ENCODE results near the gene UGT1A5.

DNA sequence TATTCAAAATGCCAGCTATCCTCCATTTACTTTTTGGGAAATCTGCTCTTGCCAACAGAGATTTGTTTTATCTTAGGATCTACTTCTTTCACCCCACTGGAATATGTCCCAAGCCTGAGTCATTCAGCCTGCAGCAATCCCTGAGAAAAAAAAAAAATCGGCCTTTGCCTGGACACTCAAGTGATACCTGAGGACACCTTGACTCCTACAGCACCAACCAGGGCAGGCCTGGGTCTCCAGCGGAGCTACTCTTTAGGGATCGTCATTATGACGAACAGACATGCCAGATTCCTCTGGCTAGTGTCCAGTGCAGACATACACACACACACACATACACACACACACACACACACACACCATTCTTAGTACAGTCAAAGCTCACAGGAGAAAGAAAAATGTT lies 22.3 kb upstream of the UGT1A5 start:
- TF ChIP-seq, protein P1, sequence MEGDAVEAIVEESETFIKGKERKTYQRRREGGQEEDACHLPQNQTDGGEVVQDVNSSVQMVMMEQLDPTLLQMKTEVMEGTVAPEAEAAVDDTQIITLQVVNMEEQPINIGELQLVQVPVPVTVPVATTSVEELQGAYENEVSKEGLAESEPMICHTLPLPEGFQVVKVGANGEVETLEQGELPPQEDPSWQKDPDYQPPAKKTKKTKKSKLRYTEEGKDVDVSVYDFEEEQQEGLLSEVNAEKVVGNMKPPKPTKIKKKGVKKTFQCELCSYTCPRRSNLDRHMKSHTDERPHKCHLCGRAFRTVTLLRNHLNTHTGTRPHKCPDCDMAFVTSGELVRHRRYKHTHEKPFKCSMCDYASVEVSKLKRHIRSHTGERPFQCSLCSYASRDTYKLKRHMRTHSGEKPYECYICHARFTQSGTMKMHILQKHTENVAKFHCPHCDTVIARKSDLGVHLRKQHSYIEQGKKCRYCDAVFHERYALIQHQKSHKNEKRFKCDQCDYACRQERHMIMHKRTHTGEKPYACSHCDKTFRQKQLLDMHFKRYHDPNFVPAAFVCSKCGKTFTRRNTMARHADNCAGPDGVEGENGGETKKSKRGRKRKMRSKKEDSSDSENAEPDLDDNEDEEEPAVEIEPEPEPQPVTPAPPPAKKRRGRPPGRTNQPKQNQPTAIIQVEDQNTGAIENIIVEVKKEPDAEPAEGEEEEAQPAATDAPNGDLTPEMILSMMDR (IDR thresholded peaks at IDR 0.05 in 2 of 3, conservative IDR thresholded peaks at IDR 0.05 in 1 of 3; ENCODE audit: borderline replicate concordance in 1 of 3, insufficient read depth in 1 of 3, low read depth in 2 of 3, low read length in 2 of 3), result no peak
- TF ChIP-seq RAD21 (IDR thresholded peaks at IDR 0.05; ENCODE audit: low read depth) (no peak), EZH2 (IDR thresholded peaks at IDR 0.05) (no peak), CEBPB (IDR thresholded peaks at IDR 0.05; ENCODE audit: low read depth) (no peak), JUND (IDR thresholded peaks at IDR 0.05) (no peak), POLR2A (IDR thresholded peaks at IDR 0.05; ENCODE audit: borderline replicate concordance, extremely low read depth, insufficient read depth, insufficient read length) (no peak), FOSL1 (IDR thresholded peaks at IDR 0.05; ENCODE audit: low read depth) (no peak), YY1 (IDR thresholded peaks at IDR 0.05; ENCODE audit: extremely low read depth, insufficient replicate concordance, low read depth, low read length) (no peak), SIN3A (IDR thresholded peaks at IDR 0.05; ENCODE audit: low read depth) (no peak)
- TF ChIP-seq, protein P2, sequence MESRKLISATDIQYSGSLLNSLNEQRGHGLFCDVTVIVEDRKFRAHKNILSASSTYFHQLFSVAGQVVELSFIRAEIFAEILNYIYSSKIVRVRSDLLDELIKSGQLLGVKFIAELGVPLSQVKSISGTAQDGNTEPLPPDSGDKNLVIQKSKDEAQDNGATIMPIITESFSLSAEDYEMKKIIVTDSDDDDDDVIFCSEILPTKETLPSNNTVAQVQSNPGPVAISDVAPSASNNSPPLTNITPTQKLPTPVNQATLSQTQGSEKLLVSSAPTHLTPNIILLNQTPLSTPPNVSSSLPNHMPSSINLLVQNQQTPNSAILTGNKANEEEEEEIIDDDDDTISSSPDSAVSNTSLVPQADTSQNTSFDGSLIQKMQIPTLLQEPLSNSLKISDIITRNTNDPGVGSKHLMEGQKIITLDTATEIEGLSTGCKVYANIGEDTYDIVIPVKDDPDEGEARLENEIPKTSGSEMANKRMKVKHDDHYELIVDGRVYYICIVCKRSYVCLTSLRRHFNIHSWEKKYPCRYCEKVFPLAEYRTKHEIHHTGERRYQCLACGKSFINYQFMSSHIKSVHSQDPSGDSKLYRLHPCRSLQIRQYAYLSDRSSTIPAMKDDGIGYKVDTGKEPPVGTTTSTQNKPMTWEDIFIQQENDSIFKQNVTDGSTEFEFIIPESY (IDR thresholded peaks at IDR 0.05; ENCODE audit: extremely low read depth, insufficient replicate concordance, low read length), result no peak

All from HCT116 (cell line).